Activated CD4-positive, alpha-beta T cell treated with anti-CD3 and anti-CD28 coated beads for 36 hours (primary cell): Measurements from ENCODE around the gene FADS6. TPM values are rescaled to one million over a fixed set of nuclear protein-coding genes. Genes with fewer than 3 reads are reported as not detected.

ENCODE experiments used
- ATAC-seq: fragments of 200-7000 bp; cut with Tn5 transposase; one replicate; pipeline ENCODE4 v1.10.0; 2021; ENCODE audit warnings: mild to moderate bottlenecking, moderate library complexity
- CTCF ChIA-PET: fragments of 350-600 bp; sonication (Branson Sonifier 250); formaldehyde crosslinking; loops from one replicate; lab custom pipeline; 2021; ENCODE audit warnings: antibody characterized with exemption; lab: Charles Lee
- POLR2A ChIA-PET: fragments of 350-600 bp; sonication (Branson Sonifier 250); formaldehyde crosslinking; loops from one replicate; lab custom pipeline; 2021; ENCODE audit warnings: antibody characterized with exemption, inconsistent platforms; lab: Charles Lee
- DNase-seq: peaks from one replicate; pipeline ENCODE4 v3.0.0-alpha.2; 2020
- H3K27ac Mint-ChIP-seq: one replicate; pipeline ENCODE4 v1.8.0; 2021; ENCODE audit warnings: mixed read lengths
- H3K27me3 Mint-ChIP-seq: one replicate; pipeline ENCODE4 v1.8.0; 2021; ENCODE audit warnings: mixed read lengths
- H3K36me3 Mint-ChIP-seq: one replicate; pipeline ENCODE4 v1.8.0; 2021; ENCODE audit warnings: low read depth, mixed read lengths
- H3K4me1 Mint-ChIP-seq: one replicate; pipeline ENCODE4 v1.8.0; 2021; ENCODE audit warnings: mixed read lengths
- H3K4me3 Mint-ChIP-seq: one replicate; pipeline ENCODE4 v1.8.0; 2021; ENCODE audit warnings: mild to moderate bottlenecking, moderate library complexity, mixed read lengths
- H3K9me3 Mint-ChIP-seq: one replicate; pipeline ENCODE4 v1.8.0; 2021; ENCODE audit warnings: low read depth, mixed read lengths
- intact Hi-C, 2 experiments: fragments of 100-400 bp; cut with DNase I in 1 of 2; cut with micrococcal nuclease in 1 of 2; formaldehyde crosslinking; loops; one replicate each; pipeline versions ENCODE4 v1.14.2 to v1.15.1; 2022 to 2024; cut with DNase I, micrococcal nuclease
- total RNA-seq, 2 experiments: library from RNA; stranded (reverse); gene quantifications; one replicate each; pipeline ENCODE4 v1.2.3, GENCODE V29; 2021

Gene FADS6
- total RNA-seq, 2 experiments from 2014 or later = not detected

DNA sequence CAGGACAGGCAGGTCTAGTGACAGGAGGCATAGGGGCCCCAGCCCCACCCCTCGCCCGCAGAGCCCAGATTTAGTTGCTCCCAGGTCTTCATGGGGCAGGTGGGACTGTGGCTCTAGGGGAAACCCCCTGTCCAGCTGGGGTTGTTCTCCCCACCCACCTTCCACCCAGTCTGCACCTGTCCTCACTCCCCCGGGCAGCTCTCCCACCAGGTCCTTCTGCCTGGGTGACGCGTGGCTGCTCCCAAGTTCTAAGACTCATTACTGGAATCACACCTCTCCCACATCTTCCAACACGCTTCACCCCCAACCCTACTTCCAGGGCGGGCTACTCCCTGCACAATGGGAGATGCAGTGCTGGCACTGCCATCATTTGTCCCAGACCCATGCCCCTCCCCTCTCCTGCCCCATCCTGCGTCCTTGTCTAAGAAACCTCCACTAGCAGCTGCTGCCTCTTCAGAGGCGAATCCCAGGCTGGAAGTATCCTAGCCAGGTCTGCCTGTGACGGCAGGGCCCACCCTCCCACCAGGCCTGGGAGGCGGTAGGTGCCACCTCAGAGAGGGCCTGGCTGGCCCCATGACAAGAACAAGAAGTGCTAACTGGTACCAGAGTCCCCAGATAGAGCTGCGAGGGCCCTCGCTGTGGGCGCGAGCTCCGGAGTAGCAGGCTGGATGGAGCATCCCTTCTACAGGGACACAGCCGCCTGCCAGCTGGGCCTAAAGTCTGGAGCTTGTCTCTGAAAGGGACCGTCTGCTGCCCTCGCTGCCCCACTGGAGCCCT, 56.6 kb downstream of the FADS6 start:
- H3K27me3 Mint-ChIP-seq = peaks cover 7% of the 10 kb centered on the region
- H3K27ac Mint-ChIP-seq = no peak overlapping the region
- CTCF ChIA-PET = no interaction called here
- peaks cover 6% of the 10 kb centered on the region for H3K4me1 Mint-ChIP-seq
- H3K9me3 Mint-ChIP-seq = no peaks in the 10 kb centered on the region
- no peak overlapping the region for H3K4me3 Mint-ChIP-seq
- intact Hi-C loops = no loop called here
- POLR2A ChIA-PET = no interaction called here
- no peak for ATAC-seq
- no peak for DNase-seq
- H3K36me3 Mint-ChIP-seq = peaks cover 13% of the 10 kb centered on the region

DNA sequence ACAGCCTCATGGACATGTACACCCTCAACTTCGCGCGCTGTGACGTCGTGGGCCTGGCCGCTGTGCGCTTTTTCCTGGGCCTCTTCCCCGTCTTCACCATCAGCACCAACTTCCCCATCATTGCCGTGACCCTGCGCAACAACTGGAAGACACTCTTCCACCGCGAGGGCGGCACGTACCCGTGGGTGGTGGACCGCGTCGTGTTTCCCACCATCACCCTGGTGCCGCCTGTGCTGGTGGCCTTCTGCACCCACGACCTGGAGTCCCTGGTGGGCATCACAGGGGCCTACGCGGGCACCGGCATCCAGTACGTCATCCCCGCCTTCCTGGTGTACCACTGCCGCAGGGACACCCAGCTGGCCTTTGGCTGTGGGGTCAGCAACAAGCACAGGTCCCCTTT, 57.2 kb downstream of the FADS6 start:
- POLR2A ChIA-PET = no interaction called here
- Mint-ChIP-seq H3K4me3 (no peak overlapping the region), H3K27ac (no peak overlapping the region), H3K27me3 (peaks cover 2% of the 10 kb centered on the region), H3K36me3 (peaks cover 13% of the 10 kb centered on the region), H3K4me1 (peaks cover 6% of the 10 kb centered on the region), H3K9me3 (no peaks in the 10 kb centered on the region)
- CTCF ChIA-PET = no interaction called here
- intact Hi-C loops = no loop called here
- ATAC-seq = no peak
- DNase-seq = no peak

DNA sequence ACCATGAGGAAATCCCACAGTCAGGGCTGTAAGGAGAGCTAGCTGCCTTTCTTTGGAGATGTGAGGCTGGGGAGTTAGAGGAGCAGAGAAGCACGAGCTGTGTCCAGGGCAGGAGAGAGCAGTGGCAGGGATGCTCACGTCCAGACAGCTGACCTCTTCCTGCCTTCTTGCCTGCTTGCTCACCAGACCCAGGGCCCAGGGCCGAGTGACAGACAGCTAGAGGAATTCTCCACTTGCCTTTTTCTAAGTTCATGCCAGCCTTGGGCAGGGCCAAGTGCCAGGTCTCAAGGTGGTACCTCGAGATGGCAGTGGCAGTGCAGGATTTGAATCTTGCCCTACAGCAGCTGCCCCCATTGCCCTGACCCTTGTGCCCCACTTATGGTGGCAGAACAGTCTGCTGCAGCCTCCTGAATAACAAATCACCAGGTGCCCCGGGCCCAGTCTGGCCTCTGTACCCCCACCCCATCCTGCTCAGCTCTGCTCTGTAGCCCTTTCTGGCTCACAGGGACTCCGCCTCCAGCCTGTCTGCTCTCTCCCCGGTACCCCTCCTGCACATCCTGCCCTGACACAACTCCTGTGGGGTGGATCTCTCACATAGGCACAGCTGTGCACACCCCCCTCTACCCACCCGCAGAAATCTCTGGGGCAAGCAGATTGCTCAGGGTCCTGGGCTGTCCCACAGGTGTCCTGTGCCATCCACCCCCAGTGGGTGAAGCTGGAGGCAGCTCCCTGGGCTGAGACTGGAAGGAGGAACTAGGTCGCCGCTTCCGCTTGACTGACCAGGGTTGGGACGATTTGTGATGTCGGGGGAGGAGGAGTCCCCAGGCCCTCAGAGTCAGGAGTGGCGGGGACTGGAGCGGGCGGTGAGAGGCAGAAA, 59.7 kb downstream of the FADS6 start:
- Mint-ChIP-seq H3K4me3 (no peak overlapping the region), H3K36me3 (peaks cover 13% of the 10 kb centered on the region)
- POLR2A ChIA-PET = no interaction called here

DNA sequence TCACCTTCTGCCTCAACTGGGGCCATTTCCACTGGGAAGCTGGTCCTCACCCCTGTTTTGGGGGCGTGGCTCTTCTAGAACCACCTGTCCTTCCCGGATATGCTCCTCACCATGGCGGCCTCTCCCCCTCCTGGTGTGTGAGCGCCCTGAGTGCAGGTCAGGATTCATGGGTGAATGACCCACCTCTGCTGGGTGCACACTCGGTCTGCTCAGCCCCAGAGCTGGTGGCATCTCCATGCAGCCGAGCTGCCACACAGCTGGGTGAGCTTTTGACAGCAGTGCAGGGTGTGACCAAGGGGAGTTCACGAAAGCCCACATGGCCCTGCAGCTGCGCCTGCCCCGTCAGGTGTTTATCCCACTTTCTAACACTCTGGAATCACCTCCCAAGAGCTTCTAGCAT, 61.0 kb downstream of the FADS6 start:
- Mint-ChIP-seq H3K4me3 (no peak overlapping the region), H3K27me3 (no peaks in the 10 kb centered on the region), H3K27ac (no peak overlapping the region), H3K9me3 (no peaks in the 10 kb centered on the region), H3K36me3 (peaks cover 13% of the 10 kb centered on the region), H3K4me1 (no peaks in the 10 kb centered on the region)
- DNase-seq (no peak), ATAC-seq (no peak)
- ChIA-PET POLR2A (no interaction called here), CTCF (interaction anchor here (0.7 to 1.9 kb wide), 4 partner anchors 10 to 49 kb away, joined by 3 to 6 read pairs (median 4); no protein-coding TSS in a partner anchor)
- intact Hi-C loops = no loop called here

More for the DNA sequence above, 59.7 kb downstream of the FADS6 start:
- ATAC-seq (no peak), DNase-seq (no peak)
- intact Hi-C loops = no loop called here
- no peaks in the 10 kb centered on the region for H3K27me3 Mint-ChIP-seq
- CTCF ChIA-PET = interaction anchor here (0.7 to 1.9 kb wide), 3 partner anchors 9 to 61 kb away, joined by 3 to 6 read pairs (median 5); no protein-coding TSS in a partner anchor
- no peak overlapping the region for H3K27ac Mint-ChIP-seq
- H3K4me1 Mint-ChIP-seq = no peaks in the 10 kb centered on the region
- H3K9me3 Mint-ChIP-seq = no peaks in the 10 kb centered on the region

DNA sequence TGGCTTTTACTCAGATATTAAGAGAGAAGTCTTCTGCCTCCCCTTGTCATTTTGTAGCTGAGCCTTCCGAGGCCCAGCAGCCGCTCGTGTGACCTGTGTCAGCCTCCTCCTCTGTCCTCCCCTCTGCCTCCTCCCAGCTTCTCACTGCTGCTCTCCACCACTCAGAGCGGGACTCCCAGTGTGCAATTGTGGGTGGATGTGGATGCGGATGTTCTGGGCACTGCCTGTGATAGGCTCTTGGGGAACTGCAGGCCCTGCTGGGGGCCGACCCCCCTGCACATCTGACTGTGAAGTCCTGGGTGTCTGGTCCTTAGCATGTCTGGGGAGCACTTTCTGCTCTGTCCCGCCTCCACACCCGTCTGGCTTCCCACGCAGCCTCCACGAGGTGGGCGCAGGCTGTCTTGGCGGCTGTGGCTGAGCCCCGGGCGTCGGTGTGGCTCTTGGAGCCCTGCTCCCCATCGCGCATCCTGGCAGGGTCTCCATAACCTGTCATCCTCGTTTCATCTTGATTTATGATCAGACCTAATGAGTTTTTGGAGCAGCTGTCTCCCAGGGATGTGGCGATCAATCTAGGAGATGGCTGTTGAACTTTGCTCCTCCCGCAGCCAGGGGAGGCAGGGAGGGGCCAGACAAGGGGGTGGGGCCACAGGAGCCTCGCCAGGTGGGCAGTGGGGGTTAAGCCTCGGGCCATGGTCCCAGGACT, 61.8 kb downstream of the FADS6 start:
- no peak for DNase-seq
- intact Hi-C loops = no loop called here
- POLR2A ChIA-PET = no interaction called here

DNA sequence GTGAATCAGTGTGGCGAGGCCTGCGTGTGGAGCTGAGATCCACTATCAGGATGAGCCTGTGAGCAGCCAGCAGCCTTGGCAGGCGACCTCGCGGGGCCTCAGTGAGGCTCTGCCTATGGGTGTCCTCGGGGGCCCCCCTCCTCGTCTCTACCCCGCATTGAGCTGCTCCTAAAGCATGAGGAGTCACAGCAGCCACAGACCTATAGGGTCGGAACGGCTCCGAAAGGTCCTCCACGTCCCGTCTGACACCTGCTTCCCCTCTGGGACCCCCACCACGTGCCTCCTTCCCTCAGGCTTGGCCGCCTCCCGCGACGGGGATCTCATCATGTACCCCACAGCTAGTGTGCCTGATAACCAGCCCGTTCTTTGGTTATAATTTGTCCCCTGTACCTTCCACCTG, 62.6 kb downstream of the FADS6 start:
- Mint-ChIP-seq H3K27me3 (no peaks in the 10 kb centered on the region), H3K4me3 (no peak overlapping the region), H3K9me3 (no peaks in the 10 kb centered on the region), H3K36me3 (peaks cover 5% of the 10 kb centered on the region), H3K4me1 (no peaks in the 10 kb centered on the region), H3K27ac (no peak overlapping the region)
- no peak for DNase-seq
- no peak for ATAC-seq
- ChIA-PET POLR2A (no interaction called here), CTCF (interaction anchor here (0.5 to 0.9 kb wide), 2 partner anchors 31 to 265 kb away, joined by 3 read pairs; no protein-coding TSS in a partner anchor)
- intact Hi-C loops = no loop called here

More for the DNA sequence above, 61.8 kb downstream of the FADS6 start:
- peaks cover 10% of the 10 kb centered on the region for H3K36me3 Mint-ChIP-seq
- H3K27ac Mint-ChIP-seq = no peak overlapping the region
- CTCF ChIA-PET = interaction anchor here (0.5 to 0.9 kb wide), 3 partner anchors 17 to 266 kb away, joined by 3 read pairs; no protein-coding TSS in a partner anchor
- H3K9me3 Mint-ChIP-seq = no peaks in the 10 kb centered on the region
- H3K27me3 Mint-ChIP-seq = no peaks in the 10 kb centered on the region
- ATAC-seq = no peak
- no peaks in the 10 kb centered on the region for H3K4me1 Mint-ChIP-seq
- H3K4me3 Mint-ChIP-seq = no peak overlapping the region

DNA sequence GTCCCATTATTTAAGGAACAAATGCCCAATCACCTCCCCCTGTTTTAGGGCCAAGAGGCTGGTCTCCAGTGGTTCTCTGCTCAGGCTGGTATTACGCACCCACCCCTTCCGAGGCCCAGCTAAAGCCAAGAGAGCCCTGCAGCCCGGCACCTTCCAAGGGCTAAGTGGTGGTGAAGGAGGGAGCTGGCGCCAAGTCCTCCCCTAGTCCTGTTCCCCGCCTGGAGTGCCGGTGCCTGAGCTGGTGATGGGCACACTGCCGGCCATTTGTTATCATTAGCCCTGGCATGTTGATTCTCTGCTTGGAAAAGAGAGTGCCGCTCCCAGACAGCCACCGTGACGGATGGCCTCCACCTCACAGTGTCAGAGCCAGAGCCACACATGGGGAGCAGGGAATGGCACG, 65.6 kb downstream of the FADS6 start:
- ATAC-seq = no peak
- ChIA-PET POLR2A (no interaction called here), CTCF (interaction anchor here (0.6 to 0.8 kb wide), 2 partner anchors 17 to 36 kb away, joined by 3 to 5 read pairs; no protein-coding TSS in a partner anchor)
- no peaks in the 10 kb centered on the region for H3K27me3 Mint-ChIP-seq
- intact Hi-C loops = no loop called here
- H3K9me3 Mint-ChIP-seq = no peaks in the 10 kb centered on the region
- no peak overlapping the region for H3K27ac Mint-ChIP-seq
- H3K4me1 Mint-ChIP-seq = no peaks in the 10 kb centered on the region
- no peak overlapping the region for H3K4me3 Mint-ChIP-seq
- H3K36me3 Mint-ChIP-seq = peaks cover 5% of the 10 kb centered on the region
- no peak for DNase-seq

Other genes with a start within 250 kb of the FADS6 start
- not detected for gene CD300LF, start 180.7 kb downstream of the FADS6 start, total RNA-seq
- gene RAB37, start 156.4 kb downstream of the FADS6 start, total RNA-seq = 1 to 10 TPM; 2.7 to 3.5 TPM
- gene NHERF1, start 145.0 kb downstream of the FADS6 start, total RNA-seq = 100 to 1,000 TPM; 115 to 170 TPM
- 10 to 100 TPM; 23.7 to 39.6 TPM for gene NAT9, start 117.3 kb downstream of the FADS6 start, total RNA-seq
- not detected for gene GRIN2C, start 33.7 kb downstream of the FADS6 start, total RNA-seq
- 10 to 100 TPM; 19.1 to 21.3 TPM for gene FDXR, start 20.6 kb downstream of the FADS6 start, total RNA-seq
- not detected for gene USH1G, start 29.6 kb upstream of the FADS6 start, total RNA-seq
- gene OTOP2, start 30.6 kb upstream of the FADS6 start, total RNA-seq = not detected
- not detected for gene OTOP3, start 42.3 kb upstream of the FADS6 start, total RNA-seq
- 1 to 10 TPM; 1.6 TPM for gene HID1, start 79.1 kb upstream of the FADS6 start, total RNA-seq
- gene CDR2L, start 94.0 kb upstream of the FADS6 start, total RNA-seq = under 1 TPM; 0.89 to 0.91 TPM
- 10 to 100 TPM; 64.6 to 66.5 TPM for gene MRPL58, start 119.0 kb upstream of the FADS6 start, total RNA-seq
- gene ATP5PD, start 153.3 kb upstream of the FADS6 start, total RNA-seq = 100 to 1,000 TPM; 194 to 237 TPM
- 10 to 100 TPM; 15.3 to 16.7 TPM for gene KCTD2, start 153.6 kb upstream of the FADS6 start, total RNA-seq
- gene SLC16A5, start 194.3 kb upstream of the FADS6 start, total RNA-seq = 1 to 10 TPM; 6.0 to 6.5 TPM
- 1 to 10 TPM; 6.7 to 7.7 TPM for gene ARMC7, start 216.3 kb upstream of the FADS6 start, total RNA-seq
- 10 to 100 TPM; 51.7 to 61.5 TPM for gene NT5C, start 238.1 kb upstream of the FADS6 start, total RNA-seq